A549 treated with AZD9567 at 1 μM for 4 hours (cell line): ENCODE measurements around the gene TPCN2. TPM values are rescaled to one million over a fixed set of nuclear protein-coding genes. Genes with fewer than 3 reads are reported as not detected.

ENCODE experiments used
- total RNA-seq: library from RNA; stranded (reverse); fragments of 200-300 nt; extraction: Qiagen RNA extraction; gene quantifications from 5 replicates; pipeline ENCODE4 v1.2.3, GENCODE V29; 2022; ENCODE audit not compliant: insufficient read depth

TPCN2 gene
- 7.5 to 14.9 TPM (median 12.9 TPM) in 5 replicates for total RNA-seq

GRCh38 chr11:69048694-69049489 lies at the start of gene TPCN2:
Gene TPCN2, plus strand, starts transcription at chr11:69048932. Its CDS starts 66 bp downstream, at chr11:69048998.

GRCh38 chr11:69013009-69013951 lies 35.5 kb upstream of the TPCN2 start, which contains the start of gene MRGPRF:
Gene MRGPRF, minus strand, starts transcription at chr11:69013246. Its CDS starts 3,345 bp downstream, at chr11:69009901.

GRCh38 chr11:69155302-69156234 lies 106.8 kb downstream of the TPCN2 start, which contains the start of gene SMIM38:
Gene SMIM38, plus strand, starts transcription at chr11:69155935. Its CDS starts 1,912 bp downstream, at chr11:69157847.

Other genes starting within 250 kb of the TPCN2 start
- gene CPT1A, start 207.0 kb upstream of the TPCN2 start, total RNA-seq = 28.8 to 30.8 TPM (median 30.1 TPM) in 5 replicates
- gene MRPL21, start 145.1 kb upstream of the TPCN2 start, total RNA-seq = 136 to 150 TPM (median 138 TPM) in 5 replicates
- gene IGHMBP2, start 145.0 kb upstream of the TPCN2 start, total RNA-seq = 13.5 to 21.7 TPM (median 14.6 TPM) in 5 replicates
- gene MRGPRD, start 67.9 kb upstream of the TPCN2 start, total RNA-seq = not detected in 5 replicates
- gene MRGPRF, start 35.7 kb upstream of the TPCN2 start, total RNA-seq = 0.03 TPM in 2 of 5 replicates, not detected in the others
- 0.02 to 0.08 TPM (median 0.05 TPM) in 4 of 5 replicates, not detected in the other for gene SMIM38, start 107.0 kb downstream of the TPCN2 start, total RNA-seq
- gene MYEOV, start 245.2 kb downstream of the TPCN2 start, total RNA-seq = 104 to 121 TPM (median 117 TPM) in 5 replicates